Fibroblast of lung (primary cell): ENCODE measurements around the gene ZNF230. TPM values are rescaled to one million over a fixed set of nuclear protein-coding genes. Genes with fewer than 3 reads are reported as not detected.

ENCODE experiments used
- DNase-seq, 2 donors: peaks; one replicate each; pipeline versions ENCODE4 v3.0.0 to v3.0.0-alpha.2; 2010; ENCODE audit warnings: low read depth in 2 of 2
- H2AFZ ChIP-seq: 2 replicates; pipeline ENCODE4 v1.5.1; 2012; ENCODE audit warnings: low read length, control low read depth, inconsistent platforms
- H3K27ac ChIP-seq: 2 replicates; pipeline ENCODE4 v1.5.1; 2011; ENCODE audit warnings: low read length, control low read depth; ENCODE audit not compliant: insufficient read depth
- H3K27me3 ChIP-seq: 2 replicates; pipeline ENCODE4 v1.5.1; 2011; ENCODE audit warnings: mild to moderate bottlenecking, low read length; ENCODE audit not compliant: control insufficient read depth, insufficient read depth
- H3K36me3 ChIP-seq: 2 replicates; pipeline ENCODE4 v1.5.1; 2011; ENCODE audit warnings: low read length; ENCODE audit not compliant: control insufficient read depth, insufficient read depth
- H3K4me1 ChIP-seq: 2 replicates; pipeline ENCODE4 v1.5.1; 2011; ENCODE audit warnings: low read length; ENCODE audit not compliant: control insufficient read depth, insufficient read depth; ENCODE audit errors: extremely low read depth
- H3K4me2 ChIP-seq: 2 replicates; pipeline ENCODE4 v1.5.1; 2011; ENCODE audit warnings: low read length, control low read depth; ENCODE audit not compliant: insufficient read depth; ENCODE audit errors: extremely low read depth
- H3K4me3 ChIP-seq, 4 experiments: fragments of 200-600 bp in 1 of 4; sonication (generic) in 1 of 4; replicated peaks in 1 of 4; 2 replicates each; pipeline ENCODE4 v1.5.1; 2011 to 2016; ENCODE audit warnings: low read length in 4 of 4, low read depth in 3 of 4, mild to moderate bottlenecking in 3 of 4, control low read depth in 2 of 4, inconsistent platforms in 1 of 4, mixed read lengths in 1 of 4; ENCODE audit not compliant: insufficient read depth in 1 of 4; ENCODE audit errors: control extremely low read depth in 1 of 4
- H3K79me2 ChIP-seq: 2 replicates; pipeline ENCODE4 v1.5.1; 2012; ENCODE audit warnings: mild to moderate bottlenecking, low read length, inconsistent platforms; ENCODE audit not compliant: control insufficient read depth, insufficient read depth
- H3K9ac ChIP-seq: 2 replicates; pipeline ENCODE4 v1.5.1; 2011; ENCODE audit warnings: mild to moderate bottlenecking, low read length, control low read depth; ENCODE audit not compliant: insufficient read depth
- H3K9me3 ChIP-seq: 2 replicates; pipeline ENCODE4 v1.5.1; 2012; ENCODE audit warnings: low read depth, low read length; ENCODE audit not compliant: control insufficient read depth, insufficient read depth
- H4K20me1 ChIP-seq: 2 replicates; pipeline ENCODE4 v1.5.1; 2011; ENCODE audit warnings: low read length; ENCODE audit not compliant: control insufficient read depth, insufficient read depth; ENCODE audit errors: extremely low read depth
- EZH2 ChIP-seq: IDR thresholded peaks from 2 replicates; pipeline ENCODE4 v1.5.1; 2012; ENCODE audit warnings: low read length, control low read depth, mild to moderate bottlenecking; ENCODE audit errors: missing control alignments
- polyA plus RNA-seq, 2 donors: library from polyadenylated mRNA; depleted of rRNA in 1 of 2; stranded (reverse) in 1 of 2; unstranded in 1 of 2; fragments of >200 nt; gene quantifications; 2 replicates each; pipeline ENCODE4 v1.2.1, GENCODE V29; 2011 to 2012; ENCODE audit warnings: missing spikeins in 1 of 2
- total RNA-seq: library from RNA; depleted of rRNA; stranded (reverse); fragments of >200 nt; gene quantifications from 2 replicates; pipeline ENCODE4 v1.2.1, GENCODE V29; 2014
- TF ChIP-seq, protein P1 (sequence below), 2 donors: IDR thresholded peaks in 1 of 2; conservative IDR thresholded peaks in 1 of 2; 1 replicate in 1 of 2; 2 replicates in 1 of 2; pipeline ENCODE4 v1.5.1; 2011 to 2012; ENCODE audit warnings: low read length in 2 of 2, control low read depth in 1 of 2, inconsistent platforms in 1 of 2, low read depth in 1 of 2, mild to moderate bottlenecking in 1 of 2

ZNF230 gene
- total and polyA plus RNA-seq, 2 donors (not counting 1 experiment from before 2014, with no cell fraction given), result 3.5 to 4.0 TPM

DNA sequence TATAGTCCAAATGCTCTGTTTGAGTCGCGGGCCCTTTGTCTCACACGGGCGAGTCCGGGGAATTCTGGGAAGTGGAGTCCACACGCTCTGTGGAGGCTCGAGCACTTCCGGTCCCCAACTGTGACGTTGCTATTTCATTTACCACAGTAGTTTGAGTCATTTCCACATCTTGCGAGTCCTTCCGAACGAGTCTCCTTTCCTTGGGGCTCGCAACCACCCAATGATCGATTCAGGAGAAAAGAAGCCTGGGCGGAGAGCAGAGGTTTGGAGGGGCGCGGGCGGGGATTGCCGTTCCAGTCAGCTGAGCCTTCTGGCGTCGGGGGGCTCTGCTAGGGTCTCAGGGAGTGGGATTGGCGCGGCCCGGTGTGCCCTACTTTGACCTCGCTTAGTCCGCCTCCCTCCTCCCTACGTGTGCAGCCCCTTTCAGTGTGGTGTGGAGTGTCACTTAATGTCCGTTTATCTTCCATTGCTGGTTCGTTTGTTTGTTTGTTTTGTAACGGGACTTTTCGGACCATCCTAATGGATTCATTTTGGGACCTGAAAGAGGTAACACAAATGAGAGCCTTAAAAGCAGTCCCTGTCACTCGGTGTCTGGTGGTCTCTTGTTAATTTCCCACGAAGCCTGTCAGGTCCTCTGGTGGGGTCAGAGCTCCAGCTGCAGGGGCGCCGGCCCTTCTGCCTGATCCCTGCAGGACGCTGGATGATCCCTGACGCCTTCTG, 22.6 kb downstream of the ZNF230 start, which contains the start of gene ZNF222:
TSS of gene ZNF222 (plus strand) at position 163 of the 720 bp plus-strand sequence. CDS start at position 221, 58 bp downstream.
- H3K36me3 ChIP-seq, result peaks cover 5% of the 10 kb centered on the region
- TF ChIP-seq, protein P1, sequence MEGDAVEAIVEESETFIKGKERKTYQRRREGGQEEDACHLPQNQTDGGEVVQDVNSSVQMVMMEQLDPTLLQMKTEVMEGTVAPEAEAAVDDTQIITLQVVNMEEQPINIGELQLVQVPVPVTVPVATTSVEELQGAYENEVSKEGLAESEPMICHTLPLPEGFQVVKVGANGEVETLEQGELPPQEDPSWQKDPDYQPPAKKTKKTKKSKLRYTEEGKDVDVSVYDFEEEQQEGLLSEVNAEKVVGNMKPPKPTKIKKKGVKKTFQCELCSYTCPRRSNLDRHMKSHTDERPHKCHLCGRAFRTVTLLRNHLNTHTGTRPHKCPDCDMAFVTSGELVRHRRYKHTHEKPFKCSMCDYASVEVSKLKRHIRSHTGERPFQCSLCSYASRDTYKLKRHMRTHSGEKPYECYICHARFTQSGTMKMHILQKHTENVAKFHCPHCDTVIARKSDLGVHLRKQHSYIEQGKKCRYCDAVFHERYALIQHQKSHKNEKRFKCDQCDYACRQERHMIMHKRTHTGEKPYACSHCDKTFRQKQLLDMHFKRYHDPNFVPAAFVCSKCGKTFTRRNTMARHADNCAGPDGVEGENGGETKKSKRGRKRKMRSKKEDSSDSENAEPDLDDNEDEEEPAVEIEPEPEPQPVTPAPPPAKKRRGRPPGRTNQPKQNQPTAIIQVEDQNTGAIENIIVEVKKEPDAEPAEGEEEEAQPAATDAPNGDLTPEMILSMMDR (conservative IDR thresholded peaks at IDR 0.05 in 1 of 2, IDR thresholded peaks at IDR 0.05 in 1 of 2; ENCODE audit: low read depth in 1 of 2, low read length in 2 of 2), result no peak
- no peak for TF ChIP-seq EZH2

DNA sequence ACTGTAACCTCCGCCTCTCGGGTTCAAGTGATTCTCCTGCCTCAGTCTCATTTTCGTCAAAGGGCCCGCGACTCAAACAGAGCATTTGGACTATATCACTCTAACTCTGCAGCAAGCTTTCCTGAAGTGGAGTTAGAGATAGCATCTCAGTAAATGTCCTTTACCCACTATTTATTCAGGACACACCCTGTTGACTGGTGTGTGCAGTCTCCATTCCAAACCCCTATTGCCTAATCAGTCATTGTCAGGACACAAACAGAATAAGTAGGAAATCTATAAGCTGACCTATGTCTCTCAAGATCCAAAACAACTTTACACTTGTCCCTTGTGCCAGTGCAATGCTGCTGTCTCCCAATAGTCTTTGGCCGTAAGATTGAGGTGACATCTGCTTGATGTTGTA, 23.9 kb downstream of the ZNF230 start:
- Histone ChIP-seq H3K27ac (no peak overlapping the region), H3K36me3 (peaks cover 8% of the 10 kb centered on the region), H2AFZ (no peak overlapping the region), H3K9ac (no peak overlapping the region), H4K20me1 (no peaks in the 10 kb centered on the region), H3K4me3 (no peak overlapping the region), H3K9me3 (no peaks in the 10 kb centered on the region), H3K4me1 (no peaks in the 10 kb centered on the region), H3K79me2 (no peaks in the 10 kb centered on the region), H3K4me2 (no peak overlapping the region), H3K27me3 (no peaks in the 10 kb centered on the region)
- TF ChIP-seq, protein P1 (conservative IDR thresholded peaks at IDR 0.05 in 1 of 2, IDR thresholded peaks at IDR 0.05 in 1 of 2; ENCODE audit: low read depth in 1 of 2, low read length in 2 of 2), result no peak
- TF ChIP-seq EZH2, result no peak
- DNase-seq, result no peak

More for the DNA sequence above, 22.6 kb downstream of the ZNF230 start, which contains the start of gene ZNF222:
- Histone ChIP-seq H3K79me2 (no peaks in the 10 kb centered on the region), H3K4me2 (peak within 1 kb of the TSS; percentile 89), H2AFZ (peak within 1 kb of the TSS; percentile 97), H3K4me1 (no peaks in the 10 kb centered on the region), H3K9me3 (no peaks in the 10 kb centered on the region), H3K9ac (peak within 1 kb of the TSS; percentile 80), H3K4me3 (peak within 1 kb of the TSS; percentile 90 to 97 (median 92)), H3K27me3 (no peaks in the 10 kb centered on the region), H3K27ac (peak within 1 kb of the TSS; percentile 91), H4K20me1 (no peaks in the 10 kb centered on the region)
- DNase-seq, result peak; percentile 93

DNA sequence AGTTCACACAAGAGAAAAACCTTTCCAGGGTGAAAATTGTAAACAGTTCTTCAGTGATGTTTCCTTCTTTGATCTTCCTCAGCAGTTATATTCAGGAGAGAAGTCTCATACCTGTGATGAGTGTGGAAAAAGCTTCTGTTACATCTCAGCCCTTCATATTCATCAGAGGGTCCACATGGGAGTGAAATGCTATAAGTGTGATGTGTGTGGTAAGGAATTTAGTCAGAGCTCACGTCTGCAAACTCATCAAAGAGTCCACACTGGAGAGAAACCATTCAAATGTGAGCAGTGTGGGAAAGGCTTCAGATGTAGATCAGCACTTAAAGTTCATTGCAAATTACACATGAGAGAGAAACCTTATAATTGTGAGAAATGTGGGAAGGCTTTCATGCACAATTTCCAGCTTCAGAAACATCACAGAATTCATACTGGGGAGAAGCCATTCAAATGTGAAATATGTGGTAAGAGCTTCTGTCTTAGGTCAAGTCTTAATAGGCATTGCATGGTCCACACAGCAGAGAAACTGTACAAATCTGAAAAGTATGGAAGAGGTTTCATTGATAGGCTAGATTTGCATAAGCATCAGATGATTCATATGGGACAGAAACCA, 29.3 kb downstream of the ZNF230 start:
- Histone ChIP-seq H2AFZ (no peak overlapping the region), H3K9me3 (no peaks in the 10 kb centered on the region), H3K4me2 (no peak overlapping the region), H3K9ac (no peak overlapping the region), H3K36me3 (peaks cover 8% of the 10 kb centered on the region), H3K27ac (no peak overlapping the region), H3K79me2 (no peaks in the 10 kb centered on the region), H3K4me3 (no peak overlapping the region), H3K4me1 (no peaks in the 10 kb centered on the region), H4K20me1 (no peaks in the 10 kb centered on the region), H3K27me3 (no peaks in the 10 kb centered on the region)
- TF ChIP-seq, protein P1 (conservative IDR thresholded peaks at IDR 0.05 in 1 of 2, IDR thresholded peaks at IDR 0.05 in 1 of 2; ENCODE audit: low read depth in 1 of 2, low read length in 2 of 2), result no peak
- no peak for TF ChIP-seq EZH2
- peak in 1 of 2 donors; percentile 6 for DNase-seq
